A673 (cell line): Measurements from ENCODE around the gene PABPN1L. TPM values are rescaled to one million over a fixed set of nuclear protein-coding genes. Genes with fewer than 3 reads are reported as not detected.

Experiments used
- BruUV-seq: library from RNA; stranded (reverse); fragments of 400-500 nt; replicated peaks from 2 replicates; lab custom pipeline; 2021; lab: Mats Ljungman, UMichigan
- CTCF ChIA-PET: fragments of 300-600 bp; sonication (Branson Sonifier 250); formaldehyde crosslinking; loops from one replicate; lab custom pipeline; 2022; ENCODE audit warnings: antibody characterized with exemption; lab: Charles Lee
- POLR2A ChIA-PET: fragments of 300-600 bp; sonication (Branson Sonifier 250); formaldehyde crosslinking; loops from one replicate; lab custom pipeline; 2022; ENCODE audit warnings: antibody characterized with exemption; ENCODE audit not compliant: low non-redundant PET; lab: Charles Lee
- DNase-seq: peaks from one replicate; pipeline ENCODE4 v3.0.0-alpha.2; 2015; ENCODE audit warnings: low spot score
- H3K27ac ChIP-seq: fragments of 200-600 bp; sonication (generic); 2 replicates; pipeline ENCODE4 v1.5.1; 2016; ENCODE audit warnings: mixed run types, low read depth, mild to moderate bottlenecking, mixed read lengths, antibody characterized with exemption, low read length; ENCODE audit not compliant: poor library complexity, severe bottlenecking
- H3K27me3 ChIP-seq: fragments of 200-600 bp; sonication (generic); replicated peaks from 2 replicates; pipeline ENCODE4 v1.6.1; 2017; ENCODE audit warnings: mixed run types, low read depth, mild to moderate bottlenecking, mixed read lengths, antibody characterized with exemption, low read length; ENCODE audit not compliant: insufficient read depth, poor library complexity
- H3K36me3 ChIP-seq: fragments of 200-600 bp; sonication (generic); 2 replicates; pipeline ENCODE4 v1.6.1; 2016; ENCODE audit warnings: mixed run types, mild to moderate bottlenecking, mixed read lengths, antibody characterized with exemption, low read length; ENCODE audit not compliant: insufficient read depth, poor library complexity, severe bottlenecking
- H3K4me1 ChIP-seq: fragments of 200-600 bp; sonication (generic); 2 replicates; pipeline ENCODE4 v1.6.1; 2017; ENCODE audit warnings: mixed run types, mild to moderate bottlenecking, mixed read lengths, antibody characterized with exemption, low read length; ENCODE audit not compliant: insufficient read depth, poor library complexity, severe bottlenecking
- H3K4me3 ChIP-seq: fragments of 200-600 bp; sonication (generic); 2 replicates; pipeline ENCODE4 v1.5.1; 2016; ENCODE audit warnings: low read depth, mixed run types, mild to moderate bottlenecking, mixed read lengths, low read length; ENCODE audit not compliant: poor library complexity, severe bottlenecking
- H3K9me3 ChIP-seq: fragments of 200-600 bp; sonication (generic); 2 replicates; pipeline ENCODE4 v1.6.1; 2016; ENCODE audit warnings: mixed run types, low read depth, mild to moderate bottlenecking, mixed read lengths, antibody characterized with exemption, low read length; ENCODE audit not compliant: poor library complexity, severe bottlenecking
- EZH2 ChIP-seq: fragments of 200-600 bp; sonication (generic); IDR thresholded peaks from 2 replicates; pipeline ENCODE4 v1.6.1; 2017; ENCODE audit warnings: borderline replicate concordance, low read depth, mild to moderate bottlenecking, mixed read lengths, antibody characterized with exemption, low read length; ENCODE audit not compliant: poor library complexity, severe bottlenecking
- intact Hi-C: fragments of 100-400 bp; cut with micrococcal nuclease; formaldehyde crosslinking; loops from one replicate; pipeline ENCODE4 v1.10.0; 2022; ENCODE audit not compliant: unreplicated experiment
- total RNA-seq: library from RNA; stranded (reverse); gene quantifications from 2 replicates; pipeline ENCODE4 v1.2.3, GENCODE V29; 2021
- TF ChIP-seq, protein P1 (sequence below): fragments of 300-800, 200-600 bp; sonication (generic); conservative IDR thresholded peaks from 2 replicates; pipeline ENCODE4 v1.5.1; 2017; ENCODE audit warnings: low read depth, mild to moderate bottlenecking, antibody characterized with exemption, low read length, moderate library complexity, mixed read lengths

The PABPN1L gene
- total RNA-seq, 1 experiment from 2014 or later = not detected

DNA sequence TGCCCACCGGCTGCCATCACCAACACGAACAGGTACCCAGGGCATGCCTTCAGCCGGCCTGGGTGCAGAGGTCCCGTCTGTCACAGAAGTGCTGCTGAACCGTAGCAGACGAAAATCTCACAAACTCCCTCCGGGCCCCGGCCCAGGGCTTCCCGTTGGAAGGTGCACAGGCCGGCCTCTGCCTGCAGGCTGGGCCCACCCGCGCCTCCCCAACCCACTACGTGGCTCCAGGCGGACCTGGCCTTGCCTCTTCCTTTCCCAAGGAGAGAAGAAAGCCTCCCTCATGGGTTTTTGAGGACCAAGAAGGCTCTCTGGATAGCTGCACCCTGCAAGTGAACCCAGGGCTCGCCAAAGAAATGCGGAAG is 45.5 kb upstream of the PABPN1L start:
- BruUV-seq = no TSS peak
- Histone ChIP-seq H3K27me3 (no peaks in the 10 kb centered on the region), H3K36me3 (no peaks in the 10 kb centered on the region), H3K4me3 (no peak overlapping the region), H3K4me1 (peaks cover 8% of the 10 kb centered on the region), H3K9me3 (no peaks in the 10 kb centered on the region), H3K27ac (no peak overlapping the region)
- POLR2A ChIA-PET = no interaction called here
- CTCF ChIA-PET = no interaction called here
- TF ChIP-seq, protein P1, sequence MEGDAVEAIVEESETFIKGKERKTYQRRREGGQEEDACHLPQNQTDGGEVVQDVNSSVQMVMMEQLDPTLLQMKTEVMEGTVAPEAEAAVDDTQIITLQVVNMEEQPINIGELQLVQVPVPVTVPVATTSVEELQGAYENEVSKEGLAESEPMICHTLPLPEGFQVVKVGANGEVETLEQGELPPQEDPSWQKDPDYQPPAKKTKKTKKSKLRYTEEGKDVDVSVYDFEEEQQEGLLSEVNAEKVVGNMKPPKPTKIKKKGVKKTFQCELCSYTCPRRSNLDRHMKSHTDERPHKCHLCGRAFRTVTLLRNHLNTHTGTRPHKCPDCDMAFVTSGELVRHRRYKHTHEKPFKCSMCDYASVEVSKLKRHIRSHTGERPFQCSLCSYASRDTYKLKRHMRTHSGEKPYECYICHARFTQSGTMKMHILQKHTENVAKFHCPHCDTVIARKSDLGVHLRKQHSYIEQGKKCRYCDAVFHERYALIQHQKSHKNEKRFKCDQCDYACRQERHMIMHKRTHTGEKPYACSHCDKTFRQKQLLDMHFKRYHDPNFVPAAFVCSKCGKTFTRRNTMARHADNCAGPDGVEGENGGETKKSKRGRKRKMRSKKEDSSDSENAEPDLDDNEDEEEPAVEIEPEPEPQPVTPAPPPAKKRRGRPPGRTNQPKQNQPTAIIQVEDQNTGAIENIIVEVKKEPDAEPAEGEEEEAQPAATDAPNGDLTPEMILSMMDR = no peak
- TF ChIP-seq EZH2 = no peak
- intact Hi-C loops = no loop called here
- no peak for DNase-seq

DNA sequence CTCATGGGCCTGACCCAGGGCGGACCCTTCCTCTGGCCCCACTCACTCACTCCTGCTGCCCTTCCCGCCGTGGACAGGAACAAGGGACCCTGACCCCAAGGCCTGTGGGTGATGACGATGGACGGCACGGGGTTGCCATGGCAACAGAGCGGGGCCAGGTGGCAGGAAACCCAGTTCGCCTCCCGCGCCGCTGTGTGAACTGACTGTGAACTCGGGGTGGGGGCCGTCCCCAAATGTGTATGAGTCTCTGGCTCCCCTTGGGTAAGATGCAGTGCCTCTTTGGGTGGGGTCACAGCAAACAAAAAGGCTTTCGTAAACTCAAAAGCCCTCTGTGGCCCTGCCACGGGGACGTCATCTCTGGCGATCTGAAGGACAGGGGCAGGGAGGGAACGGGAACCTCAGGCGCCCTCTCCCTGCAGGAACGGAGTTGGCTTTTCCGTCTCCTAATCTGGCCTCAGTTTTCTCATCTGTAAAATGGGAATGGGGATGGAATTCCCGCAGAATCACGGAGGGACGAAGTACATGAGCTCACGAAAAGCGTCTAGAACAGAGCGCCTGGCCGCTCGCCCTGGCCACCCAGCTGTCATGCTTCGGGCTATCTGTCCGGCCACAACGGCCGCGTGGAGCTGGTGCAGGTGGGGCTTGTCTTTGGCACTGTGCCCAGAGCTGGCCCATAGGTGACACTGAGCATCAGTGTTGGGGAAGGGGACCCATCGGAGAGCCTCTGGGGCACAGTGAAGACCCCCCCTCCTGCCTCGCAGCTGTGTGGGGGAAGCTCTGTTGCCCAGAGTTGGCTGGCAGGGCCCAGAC is 44.9 kb upstream of the PABPN1L start:
- H3K27ac ChIP-seq = no peak overlapping the region
- intact Hi-C loops = no loop called here
- peaks cover 8% of the 10 kb centered on the region for H3K4me1 ChIP-seq
- TF ChIP-seq, protein P1 = no peak
- TF ChIP-seq EZH2 = no peak
- no peak overlapping the region for H3K4me3 ChIP-seq
- no peak for DNase-seq
- ChIA-PET CTCF (no interaction called here), POLR2A (no interaction called here)
- no peaks in the 10 kb centered on the region for H3K9me3 ChIP-seq
- BruUV-seq = no TSS peak
- no peaks in the 10 kb centered on the region for H3K27me3 ChIP-seq
- no peaks in the 10 kb centered on the region for H3K36me3 ChIP-seq

DNA sequence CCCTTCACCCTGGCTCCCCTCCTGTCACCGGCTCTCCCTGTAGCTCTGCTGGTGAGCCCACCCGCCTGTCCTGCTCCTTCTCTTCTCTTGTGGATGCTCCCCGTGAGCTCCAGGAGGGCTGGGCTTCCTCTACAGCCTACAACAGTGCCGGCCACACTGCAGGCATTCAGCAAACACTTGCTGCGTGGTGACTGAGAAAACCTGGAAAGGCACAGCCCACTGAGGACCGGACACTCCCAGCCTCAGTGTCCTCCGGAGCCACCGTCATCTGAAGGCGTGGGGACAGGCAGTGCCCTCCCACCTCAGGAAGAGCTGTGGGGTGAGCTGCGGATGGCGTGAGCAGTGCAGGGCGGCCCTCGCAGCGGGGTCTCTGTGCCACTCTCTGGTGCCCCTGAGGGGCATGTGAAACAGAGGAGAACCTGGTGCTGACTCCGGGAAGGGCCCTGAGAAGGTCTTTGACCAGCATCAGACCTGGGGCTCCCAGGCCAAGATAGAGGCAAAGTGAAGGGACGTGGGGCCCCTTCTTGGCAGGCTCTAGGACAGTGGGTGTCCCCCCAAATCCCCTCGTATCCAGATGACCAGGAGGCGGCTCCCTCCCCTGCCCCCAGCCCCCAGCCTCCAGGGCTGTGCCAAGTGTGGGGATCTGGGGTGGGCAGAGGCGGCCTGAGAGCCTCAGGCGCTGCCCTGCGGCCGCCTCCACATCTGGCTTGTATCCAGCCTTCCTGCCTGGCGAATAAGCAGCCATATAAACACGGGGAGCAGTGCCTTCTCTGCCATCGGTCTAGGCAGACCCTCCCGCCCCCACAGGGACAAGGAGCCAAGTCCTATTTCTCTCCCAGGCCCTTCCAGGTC is 44.0 kb upstream of the PABPN1L start:
- H3K27ac ChIP-seq = no peak overlapping the region
- ChIA-PET CTCF (no interaction called here), POLR2A (no interaction called here)
- TF ChIP-seq, protein P1 = no peak
- no peak for TF ChIP-seq EZH2
- H3K27me3 ChIP-seq = no peaks in the 10 kb centered on the region
- DNase-seq = no peak
- no TSS peak for BruUV-seq
- H3K9me3 ChIP-seq = no peaks in the 10 kb centered on the region
- H3K4me1 ChIP-seq = peaks cover 8% of the 10 kb centered on the region
- intact Hi-C loops = no loop called here
- H3K4me3 ChIP-seq = no peak overlapping the region
- H3K36me3 ChIP-seq = no peaks in the 10 kb centered on the region
